Peyer's patch (tissue), 4 donors: ENCODE data around the gene KREMEN1.

Experiments used
- POLR2A ChIP-seq, 2 donors: fragments of 450-650 bp; IDR thresholded peaks; one replicate each; pipeline ENCODE4 v1.5.1; 2017; ENCODE audit warnings: antibody characterized with exemption in 2 of 2, mild to moderate bottlenecking in 2 of 2, moderate library complexity in 2 of 2
- TF ChIP-seq, protein P1 (sequence below), 6 experiments: fragments of 450-650 bp in 4 of 6; fragments of 200-600 bp in 2 of 6; sonication (generic) in 1 of 6; IDR thresholded peaks; one replicate each; pipeline ENCODE4 v1.5.1; 2017 to 2019; ENCODE audit warnings: antibody characterized with exemption in 6 of 6, mild to moderate bottlenecking in 3 of 6, moderate library complexity in 1 of 6

GRCh38 chr22:29080106-29080975 is 7.5 kb downstream of the KREMEN1 start:
- TF ChIP-seq, protein P1, sequence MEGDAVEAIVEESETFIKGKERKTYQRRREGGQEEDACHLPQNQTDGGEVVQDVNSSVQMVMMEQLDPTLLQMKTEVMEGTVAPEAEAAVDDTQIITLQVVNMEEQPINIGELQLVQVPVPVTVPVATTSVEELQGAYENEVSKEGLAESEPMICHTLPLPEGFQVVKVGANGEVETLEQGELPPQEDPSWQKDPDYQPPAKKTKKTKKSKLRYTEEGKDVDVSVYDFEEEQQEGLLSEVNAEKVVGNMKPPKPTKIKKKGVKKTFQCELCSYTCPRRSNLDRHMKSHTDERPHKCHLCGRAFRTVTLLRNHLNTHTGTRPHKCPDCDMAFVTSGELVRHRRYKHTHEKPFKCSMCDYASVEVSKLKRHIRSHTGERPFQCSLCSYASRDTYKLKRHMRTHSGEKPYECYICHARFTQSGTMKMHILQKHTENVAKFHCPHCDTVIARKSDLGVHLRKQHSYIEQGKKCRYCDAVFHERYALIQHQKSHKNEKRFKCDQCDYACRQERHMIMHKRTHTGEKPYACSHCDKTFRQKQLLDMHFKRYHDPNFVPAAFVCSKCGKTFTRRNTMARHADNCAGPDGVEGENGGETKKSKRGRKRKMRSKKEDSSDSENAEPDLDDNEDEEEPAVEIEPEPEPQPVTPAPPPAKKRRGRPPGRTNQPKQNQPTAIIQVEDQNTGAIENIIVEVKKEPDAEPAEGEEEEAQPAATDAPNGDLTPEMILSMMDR (IDR thresholded peaks at IDR 0.05) = no peak
- no peak for TF ChIP-seq POLR2A (IDR thresholded peaks at IDR 0.05)
